ENCODE results near the gene ATP6V0D1. TPM values are rescaled to one million over a fixed set of nuclear protein-coding genes. Genes with fewer than 3 reads are reported as not detected.

ATP6V0D1 gene
- polyA plus RNA-seq, 2 of the 4 experiments (the other 2 are of a cell fraction) = 45.7 to 103 TPM

- Histone ChIP-seq H3K9me3 (no peaks in the 10 kb centered on the region), H3K4me3 (no peak overlapping the region), H3K4me2 (no peak overlapping the region), H3K27ac (no peak overlapping the region), H3K4me1 (peaks cover 8% of the 10 kb centered on the region; the same call in 2 of the 3 replicates)
- DNase-seq (ENCODE audit: low read depth in 1 of 2, low spot score in 1 of 2) (no peak), ATAC-seq (no peak), FAIRE-seq (no peak)
- ChIA-PET CTCF (interaction anchor here (0.6 to 10.9 kb wide), 3 partner anchors 7 to 79 kb away, joined by 3 to 207 read pairs (median 52); no protein-coding TSS in a partner anchor), POLR2A (interaction anchor here (1.0 kb wide), 1 partner anchor 11 kb away, joined by 3 read pairs; the partner anchor contains the start of gene HSD11B2)
- 88% methylated on average over 3 of the region's 3 CpGs for WGBS (ENCODE audit: missing lambda C conversion rate)
- TF ChIP-seq JUNB (IDR thresholded peaks at IDR 0.05) = no peak
- TF ChIP-seq, protein P1, sequence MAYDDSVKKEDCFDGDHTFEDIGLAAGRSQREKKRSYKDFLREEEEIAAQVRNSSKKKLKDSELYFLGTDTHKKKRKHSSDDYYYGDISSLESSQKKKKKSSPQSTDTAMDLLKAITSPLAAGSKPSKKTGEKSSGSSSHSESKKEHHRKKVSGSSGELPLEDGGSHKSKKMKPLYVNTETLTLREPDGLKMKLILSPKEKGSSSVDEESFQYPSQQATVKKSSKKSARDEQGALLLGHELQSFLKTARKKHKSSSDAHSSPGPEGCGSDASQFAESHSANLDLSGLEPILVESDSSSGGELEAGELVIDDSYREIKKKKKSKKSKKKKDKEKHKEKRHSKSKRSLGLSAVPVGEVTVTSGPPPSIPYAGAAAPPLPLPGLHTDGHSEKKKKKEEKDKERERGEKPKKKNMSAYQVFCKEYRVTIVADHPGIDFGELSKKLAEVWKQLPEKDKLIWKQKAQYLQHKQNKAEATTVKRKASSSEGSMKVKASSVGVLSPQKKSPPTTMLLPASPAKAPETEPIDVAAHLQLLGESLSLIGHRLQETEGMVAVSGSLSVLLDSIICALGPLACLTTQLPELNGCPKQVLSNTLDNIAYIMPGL (CRISPR knock-in tag; IDR thresholded peaks at IDR 0.05; ENCODE audit: borderline replicate concordance) = no peak
- no peak for TF ChIP-seq HDAC2 (IDR thresholded peaks at IDR 0.05)
- TF ChIP-seq, protein P2, sequence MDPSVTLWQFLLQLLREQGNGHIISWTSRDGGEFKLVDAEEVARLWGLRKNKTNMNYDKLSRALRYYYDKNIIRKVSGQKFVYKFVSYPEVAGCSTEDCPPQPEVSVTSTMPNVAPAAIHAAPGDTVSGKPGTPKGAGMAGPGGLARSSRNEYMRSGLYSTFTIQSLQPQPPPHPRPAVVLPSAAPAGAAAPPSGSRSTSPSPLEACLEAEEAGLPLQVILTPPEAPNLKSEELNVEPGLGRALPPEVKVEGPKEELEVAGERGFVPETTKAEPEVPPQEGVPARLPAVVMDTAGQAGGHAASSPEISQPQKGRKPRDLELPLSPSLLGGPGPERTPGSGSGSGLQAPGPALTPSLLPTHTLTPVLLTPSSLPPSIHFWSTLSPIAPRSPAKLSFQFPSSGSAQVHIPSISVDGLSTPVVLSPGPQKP (IDR thresholded peaks at IDR 0.05; ENCODE audit: low read depth, low read length) = no peak
- TF ChIP-seq HOXB13 (CRISPR knock-in tag; IDR thresholded peaks at IDR 0.05; ENCODE audit: low read depth) = no peak
- no peak for TF ChIP-seq RARB (CRISPR knock-in tag; IDR thresholded peaks at IDR 0.05)
- no peak for TF ChIP-seq JUN (IDR thresholded peaks at IDR 0.05)
- TF ChIP-seq CEBPB (IDR thresholded peaks at IDR 0.05) = no peak
- TF ChIP-seq USF2 (IDR thresholded peaks at IDR 0.05) = no peak
- TF ChIP-seq, protein P3, sequence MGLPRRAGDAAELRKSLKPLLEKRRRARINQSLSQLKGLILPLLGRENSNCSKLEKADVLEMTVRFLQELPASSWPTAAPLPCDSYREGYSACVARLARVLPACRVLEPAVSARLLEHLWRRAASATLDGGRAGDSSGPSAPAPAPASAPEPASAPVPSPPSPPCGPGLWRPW (IDR thresholded peaks at IDR 0.05) = no peak
- TF ChIP-seq, protein P4, sequence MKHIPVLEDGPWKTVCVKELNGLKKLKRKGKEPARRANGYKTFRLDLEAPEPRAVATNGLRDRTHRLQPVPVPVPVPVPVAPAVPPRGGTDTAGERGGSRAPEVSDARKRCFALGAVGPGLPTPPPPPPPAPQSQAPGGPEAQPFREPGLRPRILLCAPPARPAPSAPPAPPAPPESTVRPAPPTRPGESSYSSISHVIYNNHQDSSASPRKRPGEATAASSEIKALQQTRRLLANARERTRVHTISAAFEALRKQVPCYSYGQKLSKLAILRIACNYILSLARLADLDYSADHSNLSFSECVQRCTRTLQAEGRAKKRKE (CRISPR knock-in tag; IDR thresholded peaks at IDR 0.05; ENCODE audit: low read depth) = no peak
Measured at GRCh38 chr16:67419502-67419901, 61.5 kb downstream of the ATP6V0D1 start.

DNA sequence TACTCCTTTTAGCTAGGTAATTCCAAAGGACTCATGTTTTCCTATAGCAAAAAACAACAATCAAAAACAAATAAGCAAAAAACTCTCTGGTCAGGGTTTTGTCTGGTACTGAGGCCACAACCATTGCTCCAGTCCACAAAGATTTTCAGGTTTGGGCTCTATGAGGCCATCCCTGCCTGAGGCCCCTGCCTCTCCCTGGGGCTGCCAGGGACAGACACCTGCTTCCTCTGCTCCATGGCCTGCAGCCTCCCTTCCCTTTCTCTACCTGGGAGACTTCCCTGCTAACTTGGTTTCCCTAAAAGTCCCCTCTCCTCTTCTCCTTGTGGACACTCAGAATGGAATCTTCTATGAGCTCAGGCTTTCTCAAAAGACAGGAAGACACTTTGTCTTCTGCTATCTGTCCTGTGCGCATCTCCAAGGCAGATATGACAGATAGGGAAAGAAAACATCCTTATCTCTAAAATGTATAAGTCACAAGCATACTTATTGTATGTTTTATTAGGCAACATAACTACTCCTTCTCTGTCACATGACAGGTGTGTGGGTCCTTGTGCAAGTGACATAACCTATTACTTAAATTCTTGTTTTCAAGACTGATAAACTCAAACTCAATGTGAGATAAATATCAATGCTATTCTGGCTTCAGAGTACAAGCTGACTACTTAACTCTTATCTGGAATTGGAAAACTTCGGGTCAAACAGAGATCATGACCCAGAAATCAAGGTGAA lies 63.5 kb downstream of the ATP6V0D1 start:
- Histone ChIP-seq H3K27ac (no peak overlapping the region), H3K4me3 (no peak overlapping the region), H3K4me1 (peaks cover 8% of the 10 kb centered on the region; the same call in 2 of the 3 replicates), H3K4me2 (no peak overlapping the region), H3K9me3 (no peaks in the 10 kb centered on the region)
- no peak for TF ChIP-seq KDM1A (IDR thresholded peaks at IDR 0.05; ENCODE audit: low read depth)
- TF ChIP-seq GATA3 (IDR thresholded peaks at IDR 0.05; ENCODE audit: borderline replicate concordance) = no peak
- no peak for TF ChIP-seq MAZ (IDR thresholded peaks at IDR 0.05; ENCODE audit: borderline replicate concordance, low read depth, low read length)
- TF ChIP-seq CHD2 (IDR thresholded peaks at IDR 0.05; ENCODE audit: low read length, partially characterized antibody) = no peak
- no peak for TF ChIP-seq EHMT2 (IDR thresholded peaks at IDR 0.05; ENCODE audit: low read depth)
- TF ChIP-seq, protein P4 (CRISPR knock-in tag; IDR thresholded peaks at IDR 0.05; ENCODE audit: low read depth) = no peak
- no peak for TF ChIP-seq HDAC2 (IDR thresholded peaks at IDR 0.05)
- no peak for TF ChIP-seq ZC3H11A (IDR thresholded peaks at IDR 0.05)
- FAIRE-seq (no peak), ATAC-seq (no peak), DNase-seq (ENCODE audit: low read depth in 1 of 2, low spot score in 1 of 2) (no peak)
- 56% methylated on average over 2 of the region's 2 CpGs for WGBS (ENCODE audit: missing lambda C conversion rate)
- POLR2A ChIA-PET = interaction anchor here (0.5 to 0.6 kb wide), 2 partner anchors 14 to 320 kb away, joined by 5 to 7 read pairs; partner anchors contain the start of gene HSD11B2
- CTCF ChIA-PET = interaction anchor here (0.7 to 4.1 kb wide), 23 partner anchors 9 to 440 kb away, joined by 3 to 52 read pairs (median 4); partner anchors contain the start of genes ATP6V0D1, HSD11B2 and TPPP3
